KOPT-K1 (cell line): ENCODE results near the gene SORCS1.
"Not testable (repeated sequence)": the region's sequence is repeated elsewhere in the genome, so short reads cannot be mapped to it uniquely, and the experiment has no call there.

ENCODE experiments used
- H3K27ac ChIP-seq: fragments of 200-600 bp; sonication (generic); 2 replicates; pipeline ENCODE4 v1.5.1; 2016; ENCODE audit warnings: antibody characterized with exemption, mild to moderate bottlenecking, low read depth, low read length; ENCODE audit not compliant: poor library complexity, severe bottlenecking
- H3K36me3 ChIP-seq: fragments of 200-600 bp; sonication (generic); 2 replicates; pipeline ENCODE4 v1.5.1; 2017; ENCODE audit warnings: antibody characterized with exemption, mild to moderate bottlenecking, low read length, moderate library complexity; ENCODE audit not compliant: insufficient read depth
- H3K9me3 ChIP-seq: fragments of 200-600 bp; sonication (generic); 2 replicates; pipeline ENCODE4 v1.5.1; 2017; ENCODE audit warnings: antibody characterized with exemption, low read length, mild to moderate bottlenecking; ENCODE audit not compliant: insufficient read depth, poor library complexity, severe bottlenecking

SORCS1 gene

DNA sequence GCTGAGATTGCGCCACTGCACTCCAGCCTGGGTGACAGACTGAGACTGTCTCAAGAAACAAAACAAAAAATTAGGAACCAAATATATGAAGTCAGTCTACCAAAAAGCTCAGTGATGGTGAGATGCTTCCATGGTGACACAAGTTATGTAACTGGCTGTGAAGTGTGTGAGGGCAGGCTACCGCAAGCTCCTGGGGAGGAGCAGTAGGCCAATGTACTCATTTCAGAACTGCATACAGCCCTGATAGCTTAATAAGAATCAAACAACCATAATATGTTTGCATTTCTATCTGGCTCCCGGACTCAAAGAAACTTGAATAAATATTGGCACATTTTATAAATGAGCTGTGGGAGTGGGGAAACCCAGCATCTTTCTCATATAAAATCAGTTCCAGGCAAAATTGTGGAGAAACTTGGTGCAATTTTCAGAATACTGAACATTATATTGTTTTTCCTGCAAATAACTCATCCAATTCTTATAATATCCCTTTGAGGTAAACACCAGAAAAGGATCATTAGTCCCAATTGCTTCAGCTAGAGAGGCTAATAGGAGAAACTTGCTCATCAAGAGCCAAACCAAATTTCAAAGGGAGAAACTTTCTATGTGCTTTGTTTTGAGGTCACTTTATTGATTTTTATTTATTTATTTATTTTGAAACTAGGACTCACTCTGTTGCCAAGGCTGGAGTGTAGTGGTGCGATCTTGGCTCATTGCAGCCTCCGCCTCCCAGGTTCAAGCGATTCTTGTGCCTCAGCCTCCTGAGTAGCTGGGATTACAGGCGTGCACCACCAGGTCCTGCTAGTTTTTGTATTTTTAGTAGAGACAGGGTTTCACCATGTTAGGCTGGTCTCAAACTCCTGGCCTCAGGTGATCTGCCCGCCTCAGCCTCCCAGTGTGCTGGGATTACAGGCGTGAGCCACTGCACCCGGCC is 127.0 kb downstream of the SORCS1 start:
- H3K27ac ChIP-seq: no peak overlapping the region
- H3K36me3 ChIP-seq: no peaks in the 10 kb centered on the region
- H3K9me3 ChIP-seq: no peaks in the 10 kb centered on the region

- Histone ChIP-seq H3K36me3 (no peaks in the 10 kb centered on the region), H3K9me3 (no peaks in the 10 kb centered on the region), H3K27ac (no peak overlapping the region)
Measured at GRCh38 chr10:107033799-107034422, 130.6 kb downstream of the SORCS1 start.

DNA sequence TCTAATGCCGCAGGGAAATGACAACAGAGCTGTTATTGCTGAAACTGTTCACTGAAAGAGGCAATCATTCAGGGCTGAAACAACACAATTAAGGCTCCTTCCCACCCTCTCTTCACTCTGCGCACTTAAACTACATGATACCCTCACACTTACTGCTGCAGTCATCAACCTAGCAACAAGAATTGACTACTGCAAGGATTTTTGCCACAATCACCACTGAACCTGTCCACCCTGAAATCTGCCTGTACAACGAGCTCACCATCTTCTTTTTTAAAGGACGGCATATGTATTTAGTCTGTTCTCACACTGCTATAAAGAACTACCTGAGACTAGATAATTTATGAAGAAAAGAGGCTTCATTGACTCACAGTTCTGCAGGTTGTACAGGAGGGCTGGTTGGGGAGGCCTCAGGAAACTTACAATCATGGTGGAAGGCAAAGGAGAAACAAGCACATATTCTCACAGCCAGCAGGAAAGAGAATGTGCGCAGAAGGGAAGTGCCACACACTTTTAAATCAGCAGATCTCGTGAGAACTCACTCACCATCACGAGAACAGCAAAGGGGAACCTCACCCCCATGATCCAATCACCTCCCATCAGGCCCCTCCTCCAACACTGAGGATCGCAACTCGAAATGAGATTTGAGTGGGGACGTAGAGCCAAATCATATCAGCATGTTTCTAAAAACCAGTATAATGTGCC is 131.7 kb downstream of the SORCS1 start:
- Histone ChIP-seq H3K36me3 (no peaks in the 10 kb centered on the region), H3K9me3 (no peaks in the 10 kb centered on the region), H3K27ac (no peak overlapping the region)

- Histone ChIP-seq H3K36me3 (no peaks in the 10 kb centered on the region), H3K27ac (no peak overlapping the region), H3K9me3 (no peaks in the 10 kb centered on the region)
Measured at GRCh38 chr10:107031931-107032699, 132.4 kb downstream of the SORCS1 start.

GRCh38 chr10:107028236-107028635 is 136.3 kb downstream of the SORCS1 start:
- Histone ChIP-seq H3K27ac (no peak overlapping the region), H3K36me3 (no peaks in the 10 kb centered on the region), H3K9me3 (no peaks in the 10 kb centered on the region)

GRCh38 chr10:107025676-107026075 is 138.8 kb downstream of the SORCS1 start:
- H3K9me3 ChIP-seq: no peaks in the 10 kb centered on the region
- H3K27ac ChIP-seq: no peak overlapping the region
- no peaks in the 10 kb centered on the region for H3K36me3 ChIP-seq

- not testable (repeated sequence) for H3K9me3 ChIP-seq, H3K27ac ChIP-seq, H3K36me3 ChIP-seq
Measured at GRCh38 chr10:107024033-107024432, 140.5 kb downstream of the SORCS1 start.

DNA sequence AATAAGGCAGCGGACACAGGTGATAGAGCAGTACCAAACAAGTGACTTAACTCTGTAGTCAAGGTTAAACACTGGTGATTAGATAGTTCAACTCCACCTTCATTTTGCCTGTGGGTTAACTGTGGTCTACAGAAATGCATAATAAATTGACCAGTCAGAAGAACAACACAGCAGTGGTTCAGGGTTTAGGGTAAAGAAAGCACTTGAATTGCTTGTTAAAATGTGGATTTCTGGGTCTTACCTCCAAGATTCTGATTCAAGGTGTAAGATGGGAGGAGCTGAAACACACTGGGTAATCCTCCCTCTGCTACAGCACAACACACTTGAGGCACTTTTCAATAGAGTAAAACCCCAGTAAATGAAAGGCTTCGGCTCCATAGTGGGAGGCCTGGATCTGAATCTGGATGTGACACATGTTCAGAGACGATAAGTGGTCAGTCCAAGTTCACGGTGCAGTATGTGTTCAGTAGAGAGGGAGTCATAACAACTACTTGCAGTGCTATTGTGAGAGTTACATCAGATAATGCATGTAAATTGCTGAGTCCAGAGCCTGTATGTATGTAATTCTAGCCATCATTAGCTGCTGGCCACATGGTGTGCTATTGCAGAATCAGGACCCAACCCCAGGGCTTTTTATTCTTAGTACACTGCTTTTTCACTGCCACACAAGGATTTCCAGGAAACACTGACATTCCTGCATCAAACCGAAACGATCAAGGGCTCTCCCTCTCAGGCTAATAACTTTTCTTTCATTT is 141.7 kb downstream of the SORCS1 start:
- Histone ChIP-seq H3K9me3 (no peaks in the 10 kb centered on the region), H3K36me3 (no peaks in the 10 kb centered on the region), H3K27ac (no peak overlapping the region)

DNA sequence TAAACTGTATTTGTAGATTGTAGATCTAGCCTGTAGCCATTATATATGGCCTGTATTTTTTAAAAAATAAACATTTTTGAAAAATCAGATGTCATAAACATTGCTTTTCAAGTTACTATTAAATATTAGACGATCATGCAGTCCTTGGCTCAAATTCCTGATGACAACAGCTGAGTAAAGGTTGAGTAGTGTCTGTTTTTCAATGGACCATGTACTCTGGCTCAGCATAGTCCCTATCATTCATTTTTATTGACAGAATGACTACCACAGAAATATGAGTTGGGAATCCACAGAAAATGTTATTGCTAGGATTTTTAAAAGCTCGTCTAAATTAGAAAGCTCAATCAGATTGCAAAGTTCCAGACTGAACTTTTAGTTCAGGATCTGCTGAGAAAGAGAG is 145.4 kb downstream of the SORCS1 start:
- Histone ChIP-seq H3K9me3 (no peaks in the 10 kb centered on the region), H3K27ac (no peak overlapping the region), H3K36me3 (no peaks in the 10 kb centered on the region)

DNA sequence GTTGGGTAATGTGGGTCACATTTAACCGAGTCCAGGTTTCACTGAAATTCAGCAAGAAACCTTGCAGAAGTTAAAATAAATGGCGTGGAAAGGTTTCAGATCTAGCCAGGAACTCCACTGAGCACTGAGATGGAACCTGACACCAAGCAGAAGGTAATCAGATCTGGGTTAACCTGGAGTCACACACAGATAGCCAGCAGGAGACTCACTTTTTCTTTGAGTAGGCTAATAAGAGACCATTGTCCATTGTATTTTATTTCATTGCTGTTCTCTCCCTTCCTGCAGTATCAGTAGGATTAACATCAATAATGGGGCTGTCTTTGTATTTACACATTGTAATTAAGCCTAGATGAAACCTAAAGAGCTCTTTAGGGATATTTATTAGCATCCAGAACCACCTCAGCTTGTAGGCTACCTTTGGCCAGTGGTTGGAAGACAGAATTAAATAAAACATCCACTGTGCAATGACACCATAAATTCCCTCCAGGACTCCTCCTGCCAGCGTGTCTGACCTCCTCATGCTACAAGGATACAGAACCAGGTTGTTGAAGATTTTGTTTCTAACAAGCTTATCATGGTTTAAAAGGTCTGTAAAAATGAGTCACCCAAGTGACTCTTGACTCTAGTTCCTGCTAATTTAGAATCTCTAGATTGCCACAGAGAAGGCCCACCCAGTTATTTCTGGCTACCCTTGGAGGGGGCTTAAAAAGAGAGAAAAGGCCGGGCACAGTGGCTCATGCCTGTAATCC is 151.1 kb downstream of the SORCS1 start:
- no peaks in the 10 kb centered on the region for H3K36me3 ChIP-seq
- H3K9me3 ChIP-seq: no peaks in the 10 kb centered on the region
- no peak overlapping the region for H3K27ac ChIP-seq

- H3K9me3 ChIP-seq: no peaks in the 10 kb centered on the region
- no peak overlapping the region for H3K27ac ChIP-seq
- H3K36me3 ChIP-seq: no peaks in the 10 kb centered on the region
Measured at GRCh38 chr10:107011992-107012391, 152.5 kb downstream of the SORCS1 start.

DNA sequence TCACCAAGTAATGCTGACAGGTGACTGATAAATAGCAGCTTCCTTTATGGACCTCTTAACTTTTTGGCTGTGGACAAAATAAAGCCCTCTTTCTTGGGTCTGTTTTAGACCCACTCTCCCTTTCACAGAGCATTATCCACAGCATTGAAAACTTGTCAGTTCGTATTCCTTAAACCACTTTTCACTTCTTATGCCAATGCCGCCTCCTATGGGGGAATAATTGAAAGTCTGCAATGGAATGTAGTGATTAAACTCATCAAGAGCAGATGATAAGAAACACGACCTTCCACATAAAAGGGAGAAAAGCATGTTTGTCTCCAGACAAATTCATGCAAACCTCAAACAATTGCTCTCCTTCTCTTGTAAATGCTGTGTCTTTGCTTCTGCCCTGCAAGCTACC is 153.4 kb downstream of the SORCS1 start:
- Histone ChIP-seq H3K36me3 (no peaks in the 10 kb centered on the region), H3K9me3 (no peaks in the 10 kb centered on the region), H3K27ac (no peak overlapping the region)

GRCh38 chr10:107010531-107010930 is 154.0 kb downstream of the SORCS1 start:
- Histone ChIP-seq H3K36me3 (no peaks in the 10 kb centered on the region), H3K9me3 (no peaks in the 10 kb centered on the region), H3K27ac (no peak overlapping the region)

- no peaks in the 10 kb centered on the region for H3K9me3 ChIP-seq
- no peaks in the 10 kb centered on the region for H3K36me3 ChIP-seq
- H3K27ac ChIP-seq: no peak overlapping the region
Measured at GRCh38 chr10:107004362-107004761, 160.1 kb downstream of the SORCS1 start.
